GM23338 (cell line): Measurements from ENCODE around the gene RYR3. TPM values are rescaled to one million over a fixed set of nuclear protein-coding genes. Genes with fewer than 3 reads are reported as not detected.

Source experiments
- ATAC-seq: fragments of 200-7000 bp; cut with Tn5 transposase; 3 replicates; pipeline ENCODE4 v1.9.1; 2020
- DNase-seq: peaks from one replicate; pipeline ENCODE4 v3.0.0-alpha.2; 2015; ENCODE audit warnings: low spot score
- H2AFZ ChIP-seq: fragments of 200-600 bp; sonication (generic); 2 replicates; pipeline ENCODE4 v1.8.0; 2016; ENCODE audit warnings: antibody characterized with exemption, mild to moderate bottlenecking, moderate library complexity
- H3F3A ChIP-seq: fragments of 200-600 bp; sonication (generic); replicated peaks from 2 replicates; pipeline ENCODE4 v1.8.0; 2017; ENCODE audit warnings: antibody characterized with exemption, mixed run types, low read depth
- H3K27ac ChIP-seq: fragments of 200-600 bp; sonication (generic); 2 replicates; pipeline ENCODE4 v1.6.1; 2016; ENCODE audit warnings: low read depth
- H3K27me3 ChIP-seq: fragments of 200-600 bp; sonication (generic); 2 replicates; pipeline ENCODE4 v1.8.0; 2016; ENCODE audit warnings: mild to moderate bottlenecking, mixed run types, moderate library complexity; ENCODE audit not compliant: insufficient read depth
- H3K36me3 ChIP-seq: fragments of 200-600 bp; sonication (generic); 2 replicates; pipeline ENCODE4 v1.8.0; 2016; ENCODE audit warnings: mild to moderate bottlenecking; ENCODE audit not compliant: insufficient read depth
- H3K4me1 ChIP-seq: fragments of 200-600 bp; sonication (generic); 2 replicates; pipeline ENCODE4 v1.8.0; 2016; ENCODE audit warnings: mild to moderate bottlenecking, moderate library complexity; ENCODE audit not compliant: insufficient read depth
- H3K4me2 ChIP-seq: fragments of 200-600 bp; sonication (generic); 2 replicates; pipeline ENCODE4 v1.7.1; 2017; ENCODE audit warnings: mixed run types
- H3K4me3 ChIP-seq: fragments of 200-600 bp; sonication (generic); 2 replicates; pipeline ENCODE4 v1.6.1; 2016; ENCODE audit warnings: mixed run types
- H3K79me2 ChIP-seq: fragments of 200-600 bp; sonication (generic); replicated peaks from 2 replicates; pipeline ENCODE4 v1.8.0; 2017; ENCODE audit warnings: mild to moderate bottlenecking; ENCODE audit not compliant: insufficient read depth
- H3K9me2 ChIP-seq: fragments of 200-600 bp; sonication (generic); 2 replicates; pipeline ENCODE4 v1.8.0; 2017; ENCODE audit not compliant: insufficient read depth
- H4K20me1 ChIP-seq: fragments of 200-600 bp; sonication (generic); replicated peaks from 2 replicates; pipeline ENCODE4 v1.8.0; 2017; ENCODE audit warnings: mild to moderate bottlenecking; ENCODE audit not compliant: insufficient read depth
- H3K27ac Mint-ChIP-seq: 2 replicates; pipeline ENCODE4 v1.8.0; 2020; ENCODE audit warnings: inconsistent platforms, mild to moderate bottlenecking, moderate library complexity, mixed read lengths
- H3K27me3 Mint-ChIP-seq: 3 replicates; pipeline ENCODE4 v1.8.0; 2022; ENCODE audit warnings: low read depth, mild to moderate bottlenecking, moderate library complexity, mixed read lengths, inconsistent platforms; ENCODE audit not compliant: insufficient read depth, poor library complexity
- H3K36me3 Mint-ChIP-seq: 3 replicates; pipeline ENCODE4 v1.8.0; 2021; ENCODE audit warnings: low read depth, mild to moderate bottlenecking, inconsistent platforms, moderate library complexity, mixed read lengths
- H3K4me1 Mint-ChIP-seq: 3 replicates; pipeline ENCODE4 v1.8.0; 2020; ENCODE audit warnings: mild to moderate bottlenecking, inconsistent platforms, mixed read lengths
- H3K4me3 Mint-ChIP-seq: 3 replicates; pipeline ENCODE4 v1.8.0; 2021; ENCODE audit warnings: moderate library complexity, mild to moderate bottlenecking, inconsistent platforms, mixed read lengths
- H3K9me3 Mint-ChIP-seq: 3 replicates; pipeline ENCODE4 v1.8.0; 2020; ENCODE audit warnings: moderate library complexity, mild to moderate bottlenecking, inconsistent platforms, mixed read lengths
- CREB1 ChIP-seq: fragments of 250-450 bp; sonication (Bioruptor Pico); IDR thresholded peaks from 2 replicates; pipeline ENCODE4 v1.5.0; 2020; ENCODE audit warnings: low read depth, mild to moderate bottlenecking, moderate library complexity
- ETS1 ChIP-seq: IDR thresholded peaks from 2 replicates; pipeline ENCODE4 v1.6.1; 2016; ENCODE audit warnings: antibody characterized with exemption
- EZH2 ChIP-seq: fragments of 200-600 bp; sonication (generic); IDR thresholded peaks from one replicate; pipeline ENCODE4 v1.8.0; 2017; ENCODE audit warnings: antibody characterized with exemption, mild to moderate bottlenecking, low read depth; ENCODE audit not compliant: unreplicated experiment
- EZH2phosphoT487 ChIP-seq: fragments of 200-600 bp; sonication (generic); IDR thresholded peaks from one replicate; pipeline ENCODE4 v1.8.1; 2018; ENCODE audit warnings: antibody characterized with exemption; ENCODE audit not compliant: unreplicated experiment
- NANOG ChIP-seq: IDR thresholded peaks from 2 replicates; pipeline ENCODE4 v1.6.1; 2016; ENCODE audit warnings: antibody characterized with exemption, borderline replicate concordance
- STAT1 ChIP-seq: IDR thresholded peaks from one replicate; pipeline ENCODE4 v1.6.1; 2016; ENCODE audit warnings: antibody characterized with exemption; ENCODE audit not compliant: unreplicated experiment
- ZNF331 ChIP-seq: fragments of 250-450 bp; sonication (Bioruptor Pico); IDR thresholded peaks from 2 replicates; pipeline ENCODE4 v1.5.0; 2020; ENCODE audit warnings: low read depth, mild to moderate bottlenecking, moderate library complexity
- ZNF462 ChIP-seq: fragments of 250-450 bp; sonication (Bioruptor Pico); IDR thresholded peaks from 2 replicates; pipeline ENCODE4 v1.5.0; 2020; ENCODE audit warnings: mild to moderate bottlenecking, moderate library complexity
- polyA plus RNA-seq: library from polyadenylated mRNA; unstranded; fragments of >200 nt; fragmentation: Nextera tagmentation; extraction: Ambion mirVana; gene quantifications from 2 replicates; pipeline ENCODE4 v1.2.1, GENCODE V29; 2016
- total RNA-seq: library from RNA; depleted of rRNA; stranded (reverse); fragments of >200 nt; shearing (Covaris generic); gene quantifications from 2 replicates; pipeline ENCODE4 v1.2.3, GENCODE V29; 2014

The RYR3 gene
- total and polyA plus RNA-seq, 2 experiments from 2014 or later: 1.1 to 1.2 TPM

- TF ChIP-seq ZNF462 (CRISPR knock-in tag) (no peak), EZH2phosphoT487 (no peak)
Observed at GRCh38 chr15:33296050-33296449, 14.7 kb upstream of the RYR3 start (continued).

- no peaks in the 10 kb centered on the region for H3K27me3 Mint-ChIP-seq
- no peak overlapping the region for H3K27ac Mint-ChIP-seq
- H3K79me2 ChIP-seq: no peaks in the 10 kb centered on the region
- no peak for DNase-seq
- no peaks in the 10 kb centered on the region for H4K20me1 ChIP-seq
- no peaks in the 10 kb centered on the region for H3K36me3 ChIP-seq
- ATAC-seq: no peak
- no peaks in the 10 kb centered on the region for H3F3A ChIP-seq
- no peak overlapping the region for H3K4me2 ChIP-seq
- no peak for TF ChIP-seq STAT1
- H3K36me3 Mint-ChIP-seq: no peaks in the 10 kb centered on the region
- H3K4me1 Mint-ChIP-seq: no peaks in the 10 kb centered on the region
- no peaks in the 10 kb centered on the region; the same call in 1 of the 2 replicates for H3K9me2 ChIP-seq
- no peaks in the 10 kb centered on the region for H3K27me3 ChIP-seq
- H3K4me1 ChIP-seq: no peaks in the 10 kb centered on the region
- no peak overlapping the region for H3K27ac ChIP-seq
- H2AFZ ChIP-seq: no peak overlapping the region
- no peak overlapping the region for H3K4me3 ChIP-seq
- no peak overlapping the region for H3K4me3 Mint-ChIP-seq
- H3K9me3 Mint-ChIP-seq: no peaks in the 10 kb centered on the region
Observed at GRCh38 chr15:33296856-33297255, 13.9 kb upstream of the RYR3 start.

- ATAC-seq (no peak), DNase-seq (no peak)
- no peak overlapping the region for H2AFZ ChIP-seq
- Mint-ChIP-seq H3K36me3 (no peaks in the 10 kb centered on the region), H3K9me3 (no peaks in the 10 kb centered on the region), H3K4me1 (no peaks in the 10 kb centered on the region), H3K27ac (no peak overlapping the region), H3K4me3 (no peak overlapping the region), H3K27me3 (no peaks in the 10 kb centered on the region)
- H3K9me2 ChIP-seq: peaks cover 3% of the 10 kb centered on the region
- no peak overlapping the region for H3K27ac ChIP-seq
- no peak overlapping the region for H3K4me2 ChIP-seq
- H3K27me3 ChIP-seq: no peaks in the 10 kb centered on the region
- H3K4me3 ChIP-seq: no peak overlapping the region
- H3F3A ChIP-seq: no peaks in the 10 kb centered on the region
- no peaks in the 10 kb centered on the region for H3K79me2 ChIP-seq
- no peaks in the 10 kb centered on the region for H3K36me3 ChIP-seq
- no peaks in the 10 kb centered on the region for H3K4me1 ChIP-seq
- no peaks in the 10 kb centered on the region for H4K20me1 ChIP-seq
- no peak for TF ChIP-seq ZNF331 (CRISPR knock-in tag)
- no peak for TF ChIP-seq STAT1
- no peak for TF ChIP-seq EZH2
- no peak for TF ChIP-seq NANOG
- TF ChIP-seq ETS1: no peak
- no peak for TF ChIP-seq CREB1
Observed at GRCh38 chr15:33298631-33299030, 12.1 kb upstream of the RYR3 start.
